Loucy (cell line): ENCODE data around the gene EFCAB8.
"Not testable (repeated sequence)": the region's sequence is repeated elsewhere in the genome, so short reads cannot be mapped to it uniquely, and the experiment has no call there.

Source experiments
- H2AFZ ChIP-seq: fragments of 200-600 bp; sonication (generic); 2 replicates; pipeline ENCODE4 v1.6.0; 2016; ENCODE audit warnings: antibody characterized with exemption, mild to moderate bottlenecking, low read length, moderate library complexity
- H3F3A ChIP-seq: fragments of 200-600 bp; 2 replicates; pipeline ENCODE4 v1.6.0; 2016; ENCODE audit warnings: antibody characterized with exemption, low read depth, mild to moderate bottlenecking
- H3K27me3 ChIP-seq: fragments of 200-600 bp; sonication (generic); 2 replicates; pipeline ENCODE4 v1.6.1; 2014; ENCODE audit warnings: low read length, mild to moderate bottlenecking; ENCODE audit not compliant: insufficient read depth, poor library complexity, severe bottlenecking
- H3K36me3 ChIP-seq: fragments of 200-600 bp; sonication (generic); 2 replicates; pipeline ENCODE4 v1.6.1; 2016; ENCODE audit warnings: low read length; ENCODE audit not compliant: insufficient read depth
- H3K4me1 ChIP-seq: fragments of 200-600 bp; sonication (generic); 2 replicates; pipeline ENCODE4 v1.5.1; 2014; ENCODE audit warnings: low read length, mild to moderate bottlenecking; ENCODE audit not compliant: insufficient read depth, poor library complexity, severe bottlenecking
- H3K4me2 ChIP-seq: fragments of 200-600 bp; sonication (generic); 2 replicates; pipeline ENCODE4 v1.6.0; 2014; ENCODE audit warnings: antibody characterized with exemption, low read length, low read depth, mild to moderate bottlenecking; ENCODE audit not compliant: poor library complexity, severe bottlenecking
- H3K4me3 ChIP-seq: fragments of 200-600 bp; sonication (generic); 2 replicates; pipeline ENCODE4 v1.5.1; 2014; ENCODE audit warnings: low read length, mild to moderate bottlenecking, mixed read lengths; ENCODE audit not compliant: poor library complexity, severe bottlenecking
- H3K79me2 ChIP-seq: fragments of 200-600 bp; sonication (generic); 2 replicates; pipeline ENCODE4 v1.6.1; 2014; ENCODE audit warnings: low read length; ENCODE audit not compliant: insufficient read depth
- H3K9ac ChIP-seq: fragments of 200-600 bp; sonication (generic); 2 replicates; pipeline ENCODE4 v1.6.0; 2014; ENCODE audit warnings: mild to moderate bottlenecking, low read depth, low read length, moderate library complexity; ENCODE audit not compliant: poor library complexity, severe bottlenecking
- H3K9me2 ChIP-seq: fragments of 200-600 bp; sonication (generic); replicated peaks from 2 replicates; pipeline ENCODE4 v1.6.1; 2016; ENCODE audit warnings: low read depth, low read length, mixed read lengths
- H3K9me3 ChIP-seq: fragments of 200-600 bp; sonication (generic); 2 replicates; pipeline ENCODE4 v1.6.1; 2014; ENCODE audit warnings: mild to moderate bottlenecking, antibody characterized with exemption, low read length, low read depth; ENCODE audit not compliant: insufficient read depth
- H4K20me1 ChIP-seq: fragments of 200-600 bp; sonication (generic); 2 replicates; pipeline ENCODE4 v1.6.0; 2014; ENCODE audit warnings: antibody characterized with exemption, low read length, mild to moderate bottlenecking; ENCODE audit not compliant: insufficient read depth, poor library complexity, severe bottlenecking
- CTCF ChIP-seq: fragments of 200-600 bp; sonication (generic); conservative IDR thresholded peaks from 2 replicates; pipeline ENCODE4 v1.5.1; 2014; ENCODE audit warnings: mild to moderate bottlenecking, antibody characterized with exemption, low read length
- EZH2phosphoT487 ChIP-seq: fragments of 200-600 bp; IDR thresholded peaks from 2 replicates; pipeline ENCODE4 v1.6.1; 2018; ENCODE audit warnings: antibody characterized with exemption, mild to moderate bottlenecking, moderate library complexity, borderline replicate concordance

EFCAB8 gene

GRCh38 chr20:32858189-32858588 lies 534 bp upstream of the EFCAB8 start:
- Histone ChIP-seq H3K79me2 (peaks cover 4% of the 10 kb centered on the region; the same call in 1 of the 2 replicates), H3K27me3 (no peaks in the 10 kb centered on the region), H4K20me1 (no peaks in the 10 kb centered on the region), H2AFZ (no peak overlapping the region), H3K4me2 (no peak overlapping the region), H3K36me3 (peaks cover 22% of the 10 kb centered on the region; the same call in 1 of the 2 replicates), H3K9me2 (no peaks in the 10 kb centered on the region), H3K4me3 (no peak overlapping the region), H3K9ac (no peak overlapping the region), H3K4me1 (no peaks in the 10 kb centered on the region), H3K9me3 (no peaks in the 10 kb centered on the region), H3F3A (no peaks in the 10 kb centered on the region)
- TF ChIP-seq EZH2phosphoT487 (no peak), CTCF (no peak)

GRCh38 chr20:32861446-32861845 lies 2.7 kb downstream of the EFCAB8 start:
- Histone ChIP-seq H3K27me3 (no peaks in the 10 kb centered on the region), H3F3A (no peaks in the 10 kb centered on the region), H3K9me3 (no peaks in the 10 kb centered on the region), H3K4me3 (no peak overlapping the region), H3K9me2 (no peaks in the 10 kb centered on the region), H3K4me2 (no peak overlapping the region), H3K79me2 (no peaks in the 10 kb centered on the region), H3K4me1 (no peaks in the 10 kb centered on the region), H3K36me3 (peaks cover 9% of the 10 kb centered on the region; the same call in 1 of the 2 replicates), H2AFZ (no peak overlapping the region), H4K20me1 (no peaks in the 10 kb centered on the region), H3K9ac (no peak overlapping the region)
- no peak for TF ChIP-seq EZH2phosphoT487
- TF ChIP-seq CTCF = no peak

GRCh38 chr20:32869562-32869961 lies 10.8 kb downstream of the EFCAB8 start:
- Histone ChIP-seq H3K36me3 (no peaks in the 10 kb centered on the region), H3K4me3 (no peak overlapping the region), H2AFZ (no peak overlapping the region), H3F3A (no peaks in the 10 kb centered on the region), H3K79me2 (no peaks in the 10 kb centered on the region), H3K9me2 (no peaks in the 10 kb centered on the region), H4K20me1 (no peaks in the 10 kb centered on the region), H3K9ac (no peak overlapping the region), H3K27me3 (no peaks in the 10 kb centered on the region), H3K9me3 (no peaks in the 10 kb centered on the region), H3K4me1 (no peaks in the 10 kb centered on the region), H3K4me2 (no peak overlapping the region)
- TF ChIP-seq EZH2phosphoT487 (no peak), CTCF (no peak)

DNA sequence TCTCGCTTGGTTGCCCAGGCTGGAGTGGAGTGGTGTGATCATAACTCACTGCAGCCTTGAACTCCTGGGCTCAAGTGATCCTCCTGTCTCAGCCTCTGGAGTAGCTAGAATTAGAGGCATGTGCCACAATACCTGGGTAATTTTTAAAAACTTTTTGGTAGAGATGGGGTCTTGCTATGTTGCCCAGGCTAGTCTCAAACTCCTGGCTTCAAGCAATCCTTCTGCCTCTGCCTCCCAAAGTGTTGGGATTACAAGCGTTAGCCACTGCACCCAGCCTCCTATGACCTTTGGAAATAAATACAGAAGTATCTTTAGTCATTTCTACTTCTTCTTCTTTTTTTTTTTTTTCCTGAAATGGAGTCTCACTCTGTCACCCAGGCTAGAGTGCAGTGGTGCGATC lies 11.8 kb downstream of the EFCAB8 start:
- H3K9me3 ChIP-seq, H3K27me3 ChIP-seq, H3K79me2 ChIP-seq, H2AFZ ChIP-seq, H3K36me3 ChIP-seq, H3F3A ChIP-seq, H4K20me1 ChIP-seq, H3K9ac ChIP-seq, H3K4me2 ChIP-seq, H3K4me3 ChIP-seq, H3K4me1 ChIP-seq, H3K9me2 ChIP-seq: not testable (repeated sequence)
